Cardiac fibroblast (primary cell): ENCODE data around the gene NPC1.
"Not testable (repeated sequence)": the region's sequence is repeated elsewhere in the genome, so short reads cannot be mapped to it uniquely, and the experiment has no call there.

Source experiments
- DNase-seq, 2 donors: peaks; one replicate each; pipeline versions ENCODE4 v3.0.0 to v3.0.0-alpha.2; 2010; ENCODE audit warnings: low read depth in 2 of 2
- H3K4me3 ChIP-seq, 2 donors: replicated peaks in 1 of 2; 1 replicate in 1 of 2; 2 replicates in 1 of 2; pipeline ENCODE4 v1.5.1; 2011; ENCODE audit warnings: low read depth in 2 of 2, low read length in 2 of 2, mild to moderate bottlenecking in 2 of 2, moderate library complexity in 1 of 2
- TF ChIP-seq, protein P1 (sequence below): IDR thresholded peaks from one replicate; pipeline ENCODE4 v1.5.1; 2011; ENCODE audit warnings: low read depth, mild to moderate bottlenecking, low read length, inconsistent platforms

Gene NPC1

DNA sequence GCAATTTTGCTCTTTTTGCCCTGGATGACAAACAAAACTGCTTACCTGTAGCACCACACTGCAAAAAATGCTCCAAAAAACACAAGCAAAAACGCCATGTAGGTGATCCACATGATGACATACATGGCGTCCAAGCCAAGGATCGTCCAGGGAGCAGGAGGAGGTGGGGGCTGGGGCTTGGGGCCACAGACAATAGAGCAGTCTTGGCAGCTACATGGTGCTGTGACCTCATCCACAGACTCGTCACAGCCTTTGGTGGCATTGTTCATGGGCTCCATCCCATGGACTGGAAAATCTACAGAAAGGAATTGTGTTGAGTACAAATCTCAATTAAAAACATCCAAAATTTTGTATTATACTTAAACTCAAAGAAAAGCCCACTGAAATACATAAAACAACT lies 26.1 kb downstream of the NPC1 start:
- peak in 1 of 2 donors; percentile 15 for DNase-seq
- no peak overlapping the region for H3K4me3 ChIP-seq
- TF ChIP-seq, protein P1, sequence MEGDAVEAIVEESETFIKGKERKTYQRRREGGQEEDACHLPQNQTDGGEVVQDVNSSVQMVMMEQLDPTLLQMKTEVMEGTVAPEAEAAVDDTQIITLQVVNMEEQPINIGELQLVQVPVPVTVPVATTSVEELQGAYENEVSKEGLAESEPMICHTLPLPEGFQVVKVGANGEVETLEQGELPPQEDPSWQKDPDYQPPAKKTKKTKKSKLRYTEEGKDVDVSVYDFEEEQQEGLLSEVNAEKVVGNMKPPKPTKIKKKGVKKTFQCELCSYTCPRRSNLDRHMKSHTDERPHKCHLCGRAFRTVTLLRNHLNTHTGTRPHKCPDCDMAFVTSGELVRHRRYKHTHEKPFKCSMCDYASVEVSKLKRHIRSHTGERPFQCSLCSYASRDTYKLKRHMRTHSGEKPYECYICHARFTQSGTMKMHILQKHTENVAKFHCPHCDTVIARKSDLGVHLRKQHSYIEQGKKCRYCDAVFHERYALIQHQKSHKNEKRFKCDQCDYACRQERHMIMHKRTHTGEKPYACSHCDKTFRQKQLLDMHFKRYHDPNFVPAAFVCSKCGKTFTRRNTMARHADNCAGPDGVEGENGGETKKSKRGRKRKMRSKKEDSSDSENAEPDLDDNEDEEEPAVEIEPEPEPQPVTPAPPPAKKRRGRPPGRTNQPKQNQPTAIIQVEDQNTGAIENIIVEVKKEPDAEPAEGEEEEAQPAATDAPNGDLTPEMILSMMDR = no peak

DNA sequence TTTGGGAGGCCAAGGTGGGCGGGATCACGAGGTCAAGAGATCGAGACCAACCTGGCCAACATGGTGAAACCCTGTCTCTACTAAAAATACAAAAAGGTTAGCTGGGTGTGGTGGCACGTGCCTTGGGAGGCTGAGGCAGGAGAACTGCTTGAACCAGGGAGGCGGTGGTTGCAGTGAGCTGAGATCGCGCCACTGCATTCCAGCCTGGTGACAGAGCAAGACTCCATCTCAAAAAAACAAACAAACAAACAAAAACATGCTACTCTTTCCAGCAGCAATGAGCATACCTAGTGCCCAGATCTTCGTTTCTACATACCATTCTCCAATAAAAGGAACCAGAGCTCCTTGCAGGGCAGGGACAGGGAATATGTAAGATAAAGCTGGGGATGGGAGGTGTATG lies 28.8 kb downstream of the NPC1 start:
- H3K4me3 ChIP-seq, DNase-seq: not testable (repeated sequence)

DNA sequence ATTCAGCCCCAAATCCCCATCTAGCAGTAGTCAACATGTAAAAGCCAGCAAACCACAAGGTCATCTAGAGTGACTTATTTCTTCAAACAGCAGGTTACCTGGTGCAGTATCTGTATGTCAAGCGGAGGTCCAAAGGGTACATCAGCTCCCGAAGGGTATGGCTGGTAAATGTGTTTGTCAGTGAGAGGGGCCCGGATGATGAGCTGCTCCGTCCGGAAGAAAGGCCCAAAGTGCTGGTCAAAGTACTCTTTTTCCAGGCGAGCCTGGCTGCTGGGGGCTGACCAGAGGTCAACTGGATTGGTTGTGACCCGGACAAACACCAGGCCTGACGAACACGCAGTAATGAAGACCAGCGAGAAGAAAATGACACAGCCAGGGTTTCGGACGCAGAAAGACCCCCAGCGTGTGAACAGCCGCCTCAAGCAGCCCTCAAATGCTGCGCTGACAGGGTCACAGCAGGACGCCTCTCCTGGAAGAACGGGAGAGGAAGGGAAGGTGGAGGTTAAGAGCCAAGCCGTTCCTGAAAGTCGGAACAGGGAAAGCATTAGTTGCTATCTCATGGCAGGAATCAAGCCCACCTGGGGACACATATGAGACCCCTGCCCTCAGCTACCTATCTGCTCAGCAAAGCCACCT lies 30.0 kb downstream of the NPC1 start:
- DNase-seq = no peak
- no peak overlapping the region for H3K4me3 ChIP-seq
- TF ChIP-seq, protein P1 = no peak

DNA sequence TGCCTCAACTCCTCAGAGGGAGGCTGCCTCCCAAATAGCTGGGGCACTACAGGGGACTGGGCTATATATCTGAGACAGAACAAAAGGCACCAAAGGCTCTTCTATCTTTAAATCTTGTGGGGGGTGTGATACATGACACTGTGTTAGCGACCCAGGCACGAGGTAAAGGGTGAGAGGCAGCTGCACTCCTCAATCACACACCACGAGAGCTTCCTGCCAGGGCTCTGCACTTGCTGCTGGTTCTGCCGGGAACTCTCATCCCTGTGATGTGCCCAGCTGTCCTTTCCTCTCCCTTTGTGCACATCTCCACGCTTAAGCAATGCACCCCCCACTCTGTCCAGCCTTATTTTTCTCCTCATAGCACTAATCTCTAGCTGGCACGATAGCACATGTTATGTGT lies 32.4 kb downstream of the NPC1 start:
- no peak for DNase-seq
- TF ChIP-seq, protein P1 = no peak
- no peak overlapping the region for H3K4me3 ChIP-seq

DNA sequence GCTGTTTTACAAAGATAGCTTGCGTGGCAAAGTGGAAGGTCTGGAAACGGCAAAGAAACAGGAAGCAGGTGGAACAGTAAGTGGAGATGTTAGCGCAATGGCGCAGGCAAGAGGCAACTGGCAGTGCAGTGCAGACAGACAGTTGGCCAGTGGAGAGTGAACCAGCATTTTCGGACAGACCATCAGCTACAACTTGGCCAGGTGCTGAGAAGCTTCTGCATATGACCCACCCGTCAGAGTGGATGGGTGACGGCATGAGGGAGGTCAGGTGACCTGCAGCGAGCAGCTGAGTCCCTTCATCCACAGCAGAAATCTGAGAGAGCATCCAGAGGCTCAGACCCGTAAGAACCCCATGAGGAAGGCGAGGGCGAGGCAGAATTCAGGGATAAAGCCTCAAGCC lies 33.8 kb downstream of the NPC1 start:
- DNase-seq = no peak
- no peak overlapping the region for H3K4me3 ChIP-seq
- TF ChIP-seq, protein P1 = no peak

DNA sequence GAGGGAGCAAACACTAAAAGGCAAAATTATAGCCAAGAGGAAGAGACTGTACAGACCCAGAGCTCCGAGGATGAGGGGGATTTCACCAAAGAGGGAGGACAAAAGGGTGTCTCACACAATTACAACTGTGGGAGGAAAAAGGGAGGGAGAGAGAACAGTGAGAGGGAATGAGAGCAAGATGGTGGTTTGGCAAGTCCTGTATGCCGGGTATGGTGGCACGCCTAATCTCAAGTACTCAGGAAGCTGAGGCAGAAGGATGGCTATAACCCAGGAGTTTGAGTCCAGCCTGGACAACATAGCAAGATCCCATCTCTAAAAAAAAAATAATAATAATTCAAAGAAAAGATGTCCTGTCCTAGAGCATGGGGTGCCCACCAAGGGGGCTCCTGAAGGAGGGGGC lies 34.3 kb downstream of the NPC1 start:
- DNase-seq = no peak
- no peak overlapping the region for H3K4me3 ChIP-seq
- TF ChIP-seq, protein P1 = no peak

DNA sequence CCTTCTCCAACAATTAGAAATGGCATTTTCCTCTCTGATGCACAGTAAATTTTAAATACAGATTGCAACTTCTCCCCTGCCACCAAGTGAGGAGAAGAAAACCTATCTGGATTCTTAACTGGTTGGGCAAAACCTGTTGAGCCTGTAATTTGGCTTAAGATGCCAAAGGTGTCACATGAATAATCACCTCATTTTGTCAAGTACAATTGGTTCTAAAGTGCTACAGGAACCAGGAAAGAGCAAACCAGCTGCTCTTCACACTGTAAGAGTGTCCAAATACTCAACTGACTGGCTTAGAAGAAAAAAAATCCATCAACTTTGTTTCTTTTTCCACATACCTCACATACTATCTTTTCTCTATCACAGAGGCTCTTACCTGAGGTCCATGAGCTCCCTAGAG lies 35.4 kb downstream of the NPC1 start:
- TF ChIP-seq, protein P1 = no peak
- no peak for DNase-seq
- no peak overlapping the region for H3K4me3 ChIP-seq
